ENCODE results near the gene PGA3.

- TF ChIP-seq PATZ1 (tag by site-specific recombination; IDR thresholded peaks at IDR 0.05) (no peak), CTCF (tag by site-specific recombination; IDR thresholded peaks at IDR 0.05) (no peak), REST (tag by site-specific recombination; IDR thresholded peaks at IDR 0.05) (no peak)
These were observed 1.8 kb upstream of the PGA3 start for GRCh38 chr11:61201476-61201875.
